Activated naive CD8-positive, alpha-beta T cell (primary cell): Measurements from ENCODE around the gene RBM39.
"Not testable (repeated sequence)": the region's sequence is repeated elsewhere in the genome, so short reads cannot be mapped to it uniquely, and the experiment has no call there.

Experiments
- H3K27ac Mint-ChIP-seq: one replicate; pipeline ENCODE4 v1.8.0; 2021; ENCODE audit warnings: mixed read lengths
- H3K27me3 Mint-ChIP-seq: one replicate; pipeline ENCODE4 v1.8.0; 2021; ENCODE audit warnings: mixed read lengths
- H3K36me3 Mint-ChIP-seq: one replicate; pipeline ENCODE4 v1.8.0; 2021; ENCODE audit warnings: mixed read lengths
- H3K4me1 Mint-ChIP-seq: one replicate; pipeline ENCODE4 v1.8.0; 2021; ENCODE audit warnings: low read depth, mixed read lengths
- H3K4me3 Mint-ChIP-seq: one replicate; pipeline ENCODE4 v1.8.0; 2021; ENCODE audit warnings: mild to moderate bottlenecking, mixed read lengths
- H3K9me3 Mint-ChIP-seq: one replicate; pipeline ENCODE4 v1.8.0; 2021; ENCODE audit warnings: low read depth, mixed read lengths

The RBM39 gene

GRCh38 chr20:35741892-35742740 is at the start of gene RBM39:
Gene RBM39, minus strand, starts transcription at chr20:35742260. Its CDS starts 1,386 bp downstream, at chr20:35740874.
- H3K27ac Mint-ChIP-seq, result peak within 1 kb of the TSS; percentile 100
- no peaks in the 10 kb centered on the region for H3K27me3 Mint-ChIP-seq
- peak within 1 kb of the TSS; percentile 99 for H3K4me3 Mint-ChIP-seq
- peaks cover 20% of the 10 kb centered on the region for H3K36me3 Mint-ChIP-seq
- H3K9me3 Mint-ChIP-seq, result no peaks in the 10 kb centered on the region
- H3K4me1 Mint-ChIP-seq, result peaks cover 46% of the 10 kb centered on the region

- no peaks in the 10 kb centered on the region for H3K9me3 Mint-ChIP-seq
- peaks cover 39% of the 10 kb centered on the region for H3K4me1 Mint-ChIP-seq
- no peaks in the 10 kb centered on the region for H3K27me3 Mint-ChIP-seq
- H3K36me3 Mint-ChIP-seq, result no peaks in the 10 kb centered on the region
- H3K27ac Mint-ChIP-seq, result peak overlapping the region; percentile 61
- H3K4me3 Mint-ChIP-seq, result peak overlapping the region; percentile 40
Measured at GRCh38 chr20:35791821-35792220, 49.8 kb upstream of the RBM39 start.

GRCh38 chr20:35791097-35791496 is 49.0 kb upstream of the RBM39 start:
- Mint-ChIP-seq H3K4me1 (peaks cover 34% of the 10 kb centered on the region), H3K27ac (no peak overlapping the region), H3K27me3 (no peaks in the 10 kb centered on the region), H3K9me3 (no peaks in the 10 kb centered on the region), H3K36me3 (no peaks in the 10 kb centered on the region), H3K4me3 (no peak overlapping the region)

- Mint-ChIP-seq H3K9me3 (no peaks in the 10 kb centered on the region), H3K4me3 (no peak overlapping the region), H3K27me3 (no peaks in the 10 kb centered on the region), H3K4me1 (peaks cover 23% of the 10 kb centered on the region), H3K36me3 (no peaks in the 10 kb centered on the region), H3K27ac (peak overlapping the region; percentile 34)
Measured at GRCh38 chr20:35788796-35789195, 46.7 kb upstream of the RBM39 start.

- not testable (repeated sequence) for H3K27ac Mint-ChIP-seq, H3K4me3 Mint-ChIP-seq, H3K9me3 Mint-ChIP-seq, H3K27me3 Mint-ChIP-seq, H3K36me3 Mint-ChIP-seq
- H3K4me1 Mint-ChIP-seq, result peaks cover 25% of the 10 kb centered on the region
Measured at GRCh38 chr20:35785541-35785940, 43.5 kb upstream of the RBM39 start.

GRCh38 chr20:35783811-35784210 is 41.8 kb upstream of the RBM39 start:
- peaks cover 27% of the 10 kb centered on the region for H3K4me1 Mint-ChIP-seq
- H3K4me3 Mint-ChIP-seq, H3K9me3 Mint-ChIP-seq, H3K27ac Mint-ChIP-seq, H3K36me3 Mint-ChIP-seq, H3K27me3 Mint-ChIP-seq: not testable (repeated sequence)

- peak overlapping the region; percentile 55 for H3K4me3 Mint-ChIP-seq
- H3K9me3 Mint-ChIP-seq, result peaks cover 1% of the 10 kb centered on the region
- no peaks in the 10 kb centered on the region for H3K27me3 Mint-ChIP-seq
- H3K27ac Mint-ChIP-seq, result peak overlapping the region; percentile 72
- H3K4me1 Mint-ChIP-seq, result peaks cover 65% of the 10 kb centered on the region
- peaks cover 13% of the 10 kb centered on the region for H3K36me3 Mint-ChIP-seq
Measured at GRCh38 chr20:35776513-35777101, 34.5 kb upstream of the RBM39 start.

GRCh38 chr20:35774391-35774790 is 32.3 kb upstream of the RBM39 start:
- peaks cover 75% of the 10 kb centered on the region for H3K4me1 Mint-ChIP-seq
- H3K27ac Mint-ChIP-seq, result peak overlapping the region; percentile 62
- H3K4me3 Mint-ChIP-seq, result peak overlapping the region; percentile 91
- H3K27me3 Mint-ChIP-seq, result no peaks in the 10 kb centered on the region
- H3K9me3 Mint-ChIP-seq, result peaks cover 6% of the 10 kb centered on the region
- peaks cover 13% of the 10 kb centered on the region for H3K36me3 Mint-ChIP-seq

- Mint-ChIP-seq H3K27me3 (no peaks in the 10 kb centered on the region), H3K4me3 (peak overlapping the region; percentile 91), H3K27ac (peak overlapping the region; percentile 92), H3K9me3 (peaks cover 6% of the 10 kb centered on the region), H3K4me1 (peaks cover 81% of the 10 kb centered on the region), H3K36me3 (peaks cover 11% of the 10 kb centered on the region)
Measured at GRCh38 chr20:35773154-35773751, 31.2 kb upstream of the RBM39 start.

GRCh38 chr20:35772563-35773058 is 30.6 kb upstream of the RBM39 start:
- H3K4me3 Mint-ChIP-seq, result peak overlapping the region; percentile 91
- peaks cover 11% of the 10 kb centered on the region for H3K36me3 Mint-ChIP-seq
- peaks cover 83% of the 10 kb centered on the region for H3K4me1 Mint-ChIP-seq
- peaks cover 6% of the 10 kb centered on the region for H3K9me3 Mint-ChIP-seq
- H3K27me3 Mint-ChIP-seq, result no peaks in the 10 kb centered on the region
- peak overlapping the region; percentile 92 for H3K27ac Mint-ChIP-seq

- Mint-ChIP-seq H3K9me3 (peaks cover 6% of the 10 kb centered on the region), H3K27ac (peak within 1 kb of the TSS; percentile 96), H3K4me3 (peak within 1 kb of the TSS; percentile 91), H3K4me1 (peaks cover 80% of the 10 kb centered on the region), H3K27me3 (no peaks in the 10 kb centered on the region), H3K36me3 (peaks cover 9% of the 10 kb centered on the region)
Measured at GRCh38 chr20:35771689-35772562, 29.9 kb upstream of the RBM39 start, which contains the start of gene PHF20. Gene PHF20, plus strand, starts transcription at chr20:35772015. Its CDS starts 29,508 bp downstream, at chr20:35801523.

- H3K4me3 Mint-ChIP-seq, result peak overlapping the region; percentile 80
- peaks cover 76% of the 10 kb centered on the region for H3K4me1 Mint-ChIP-seq
- H3K36me3 Mint-ChIP-seq, result peaks cover 7% of the 10 kb centered on the region
- H3K27ac Mint-ChIP-seq, result peak overlapping the region; percentile 96
- H3K9me3 Mint-ChIP-seq, result peaks cover 6% of the 10 kb centered on the region
- no peaks in the 10 kb centered on the region for H3K27me3 Mint-ChIP-seq
Measured at GRCh38 chr20:35771367-35771688, 29.3 kb upstream of the RBM39 start.

- H3K4me1 Mint-ChIP-seq, result peaks cover 60% of the 10 kb centered on the region
- peak overlapping the region; percentile 100 for H3K27ac Mint-ChIP-seq
- H3K4me3 Mint-ChIP-seq, result peak overlapping the region; percentile 82
- H3K36me3 Mint-ChIP-seq, result peaks cover 4% of the 10 kb centered on the region
- H3K9me3 Mint-ChIP-seq, result peaks cover 6% of the 10 kb centered on the region
- no peaks in the 10 kb centered on the region for H3K27me3 Mint-ChIP-seq
Measured at GRCh38 chr20:35768731-35769664, 26.9 kb upstream of the RBM39 start.
